GM23338 (cell line): Measurements from ENCODE around the gene ROPN1L.

Experiments used
- CTCF ChIP-seq, 2 experiments: fragments of 200-600 bp in 1 of 2; sonication (generic) in 1 of 2; conservative IDR thresholded peaks; 2 replicates each; pipeline versions ENCODE4 v1.5.1 to v1.6.1; 2016 to 2017; ENCODE audit warnings: antibody characterized with exemption in 2 of 2, low read depth in 2 of 2, mild to moderate bottlenecking in 2 of 2, moderate library complexity in 1 of 2
- ETS1 ChIP-seq: IDR thresholded peaks from 2 replicates; pipeline ENCODE4 v1.6.1; 2016; ENCODE audit warnings: antibody characterized with exemption
- EZH2 ChIP-seq: fragments of 200-600 bp; sonication (generic); IDR thresholded peaks from one replicate; pipeline ENCODE4 v1.8.0; 2017; ENCODE audit warnings: antibody characterized with exemption, mild to moderate bottlenecking, low read depth; ENCODE audit not compliant: unreplicated experiment
- JUNB ChIP-seq: IDR thresholded peaks from one replicate; pipeline ENCODE4 v1.6.1; 2016; ENCODE audit warnings: antibody characterized with exemption; ENCODE audit not compliant: unreplicated experiment
- NANOG ChIP-seq: IDR thresholded peaks from 2 replicates; pipeline ENCODE4 v1.6.1; 2016; ENCODE audit warnings: antibody characterized with exemption, borderline replicate concordance
- POLR2AphosphoS5 ChIP-seq: IDR thresholded peaks from 2 replicates; pipeline ENCODE4 v1.6.1; 2016; ENCODE audit warnings: antibody characterized with exemption, low read depth
- REST ChIP-seq: IDR thresholded peaks from one replicate; pipeline ENCODE4 v1.6.1; 2018; ENCODE audit warnings: antibody characterized with exemption; ENCODE audit not compliant: unreplicated experiment
- ZNF114 ChIP-seq: fragments of 250-450 bp; sonication (Bioruptor Pico); IDR thresholded peaks from 2 replicates; pipeline ENCODE4 v1.5.0; 2020; ENCODE audit warnings: mild to moderate bottlenecking, moderate library complexity
- ZNF462 ChIP-seq: fragments of 250-450 bp; sonication (Bioruptor Pico); IDR thresholded peaks from 2 replicates; pipeline ENCODE4 v1.5.0; 2020; ENCODE audit warnings: mild to moderate bottlenecking, moderate library complexity

GRCh38 chr5:10452768-10453331 lies 11.2 kb downstream of the ROPN1L start:
- peak; percentile 91 to 94 for TF ChIP-seq CTCF (conservative IDR thresholded peaks at IDR 0.05; ENCODE audit: low read depth in 2 of 2)
- no peak for TF ChIP-seq POLR2AphosphoS5
- no peak for TF ChIP-seq EZH2
- TF ChIP-seq ZNF114 (CRISPR knock-in tag), result no peak
- TF ChIP-seq JUNB, result no peak
- no peak for TF ChIP-seq ETS1
- TF ChIP-seq ZNF462 (CRISPR knock-in tag), result no peak
- TF ChIP-seq NANOG, result no peak
- TF ChIP-seq REST, result no peak
